Measurements from ENCODE around the gene GRID1.
"Not testable (repeated sequence)": the region's sequence is repeated elsewhere in the genome, so short reads cannot be mapped to it uniquely, and the experiment has no call there.

Gene GRID1

DNA sequence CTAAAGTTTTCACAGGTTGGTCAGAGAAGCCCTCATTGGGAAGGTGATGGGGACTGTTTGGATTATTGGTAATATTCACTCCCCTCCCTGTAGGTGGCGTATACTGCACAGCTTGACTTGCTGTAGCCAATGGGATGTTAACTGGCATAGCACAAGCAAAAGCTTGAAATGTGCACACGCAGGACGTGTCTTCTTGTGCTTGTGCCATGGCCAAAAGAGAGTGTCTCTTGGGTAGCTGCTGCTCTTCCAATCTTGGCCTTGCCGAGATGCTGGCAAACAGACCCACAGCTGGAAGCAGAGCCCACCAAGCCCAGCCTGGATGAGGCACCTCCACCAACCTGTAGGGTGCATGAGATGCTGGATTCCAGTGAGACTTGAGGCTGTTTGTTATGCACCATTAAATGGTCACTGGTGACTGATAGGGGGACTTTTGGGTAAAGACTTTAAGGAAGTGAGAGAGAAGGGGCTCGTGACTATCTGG, 266.0 kb downstream of the GRID1 start:
- in situ Hi-C loops (cut with HindIII; ENCODE audit: low pct_unique_long_range_greater_than_20kb, low sequenced_read_pairs): no loop called here
- peak; percentile 44 to 61 for DNase-seq (ENCODE audit: low read depth in 1 of 2, low spot score in 1 of 2)
- no peak for TF ChIP-seq JUND (IDR thresholded peaks at IDR 0.05; ENCODE audit: low read depth)

DNA sequence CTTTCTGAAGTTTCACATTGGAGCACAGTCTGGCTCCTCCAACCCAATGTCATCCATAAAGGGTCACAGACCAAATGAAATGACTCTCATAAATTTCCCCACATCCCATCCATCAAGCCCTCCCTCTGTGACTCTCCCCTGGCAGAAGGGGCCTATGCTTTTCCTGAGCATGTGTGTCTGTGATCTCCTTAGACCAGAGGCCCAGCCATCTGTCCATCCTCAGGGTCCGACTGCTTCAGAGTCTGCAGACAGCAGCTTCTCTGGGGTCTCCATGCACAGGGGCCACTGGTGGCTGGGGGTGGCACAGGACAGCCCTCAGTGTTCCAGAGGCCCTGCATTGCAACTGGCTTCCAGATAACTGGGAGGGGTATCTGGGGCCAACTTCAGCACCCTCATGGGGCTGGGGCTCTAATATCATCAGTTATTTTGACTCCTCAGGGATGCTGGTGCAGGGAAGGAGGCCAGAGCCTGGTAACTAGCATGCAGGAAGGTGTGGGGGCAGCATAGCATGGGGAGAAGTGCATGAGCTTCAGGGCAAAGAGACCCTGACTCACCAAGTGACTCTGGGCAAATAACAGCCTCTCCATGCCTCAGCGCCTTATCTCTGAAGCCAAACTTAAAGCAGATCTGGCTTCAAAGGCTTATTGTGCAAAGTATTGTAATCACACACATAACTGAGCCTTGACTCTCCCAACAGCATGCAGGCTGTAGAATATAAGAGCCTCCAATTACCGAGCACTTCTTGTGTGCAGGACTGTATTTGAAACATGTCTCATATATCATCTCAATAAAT, 266.9 kb downstream of the GRID1 start:
- in situ Hi-C loops (cut with HindIII; ENCODE audit: low pct_unique_long_range_greater_than_20kb, low sequenced_read_pairs): no loop called here
- no peak for DNase-seq (ENCODE audit: low read depth in 1 of 2, low spot score in 1 of 2)
- TF ChIP-seq JUND (IDR thresholded peaks at IDR 0.05; ENCODE audit: low read depth): no peak

DNA sequence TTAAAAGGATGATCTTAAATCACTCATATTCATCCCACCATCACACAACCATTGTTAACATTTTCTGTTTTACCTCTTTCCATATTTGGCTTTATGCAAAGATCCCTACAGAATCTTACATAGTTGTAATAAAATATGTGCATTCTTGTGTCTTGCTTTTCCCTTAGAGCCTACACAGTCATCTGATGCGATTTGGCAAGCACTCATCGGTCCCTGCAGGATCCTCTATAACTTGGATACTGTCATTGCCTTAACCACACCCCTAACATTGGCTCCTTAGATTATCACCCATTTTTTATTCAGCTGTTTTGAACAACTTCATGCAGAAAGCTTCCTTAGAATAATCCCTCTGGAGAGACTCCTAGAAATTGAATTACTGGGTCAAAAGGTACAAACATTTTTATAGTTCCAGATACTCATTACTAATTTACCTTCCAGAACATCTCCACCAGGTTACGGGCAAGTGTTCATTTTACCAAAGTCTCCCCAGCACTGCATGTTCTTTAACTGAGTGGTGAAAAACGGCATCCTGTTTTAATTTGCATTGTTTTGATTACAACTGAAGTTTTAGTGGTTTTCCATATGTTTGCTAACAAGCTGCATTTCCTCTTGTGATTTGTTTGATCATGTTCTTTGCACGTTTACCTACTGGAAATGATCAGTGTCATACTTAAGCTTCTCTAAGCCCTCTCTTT, 268.3 kb downstream of the GRID1 start:
- no peak for DNase-seq (ENCODE audit: low read depth in 1 of 2, low spot score in 1 of 2)
- in situ Hi-C loops (cut with HindIII; ENCODE audit: low pct_unique_long_range_greater_than_20kb, low sequenced_read_pairs): no loop called here
- TF ChIP-seq JUND (IDR thresholded peaks at IDR 0.05; ENCODE audit: low read depth): no peak

DNA sequence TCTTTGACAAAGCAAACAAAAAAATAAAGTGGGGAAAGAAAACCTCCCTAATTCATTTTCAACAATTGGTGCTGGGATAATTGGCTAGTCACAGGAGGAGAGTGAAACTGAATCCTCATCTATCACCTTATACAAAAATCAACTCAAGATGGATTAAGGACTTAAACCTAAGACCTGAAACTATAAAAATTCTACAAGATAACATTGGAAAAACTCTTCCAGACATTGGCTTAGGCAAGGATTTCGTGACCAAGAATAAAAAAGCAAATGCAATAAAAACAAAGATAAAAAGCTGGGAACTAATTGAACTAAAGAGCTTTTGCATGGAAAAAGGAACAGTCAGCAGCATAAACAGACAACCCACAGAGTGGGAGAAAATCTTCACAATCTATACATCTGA, 271.5 kb downstream of the GRID1 start:
- in situ Hi-C loops (cut with HindIII; ENCODE audit: low pct_unique_long_range_greater_than_20kb, low sequenced_read_pairs); DNase-seq (ENCODE audit: low read depth in 1 of 2, low spot score in 1 of 2): not testable (repeated sequence)

DNA sequence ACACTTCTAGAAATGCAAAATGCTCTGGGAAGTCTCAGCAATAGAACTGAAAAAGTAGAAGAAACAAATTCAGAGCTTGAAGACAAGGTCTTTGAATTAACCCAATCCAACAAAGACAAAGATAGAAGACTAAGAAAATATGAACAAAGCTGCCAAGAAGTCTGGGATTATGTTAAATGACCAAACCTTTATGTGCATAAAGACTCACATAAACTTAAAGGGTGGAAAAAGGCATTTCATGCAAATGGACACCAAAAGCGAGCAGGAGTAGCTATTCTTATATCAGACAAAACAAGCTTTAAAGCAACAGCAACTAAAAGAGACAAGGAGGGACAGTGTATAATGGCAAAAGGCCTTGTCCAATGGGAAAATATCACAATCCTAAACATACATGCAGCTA, 274.3 kb downstream of the GRID1 start:
- in situ Hi-C loops (cut with HindIII; ENCODE audit: low pct_unique_long_range_greater_than_20kb, low sequenced_read_pairs); DNase-seq (ENCODE audit: low read depth in 1 of 2, low spot score in 1 of 2): not testable (repeated sequence)

DNA sequence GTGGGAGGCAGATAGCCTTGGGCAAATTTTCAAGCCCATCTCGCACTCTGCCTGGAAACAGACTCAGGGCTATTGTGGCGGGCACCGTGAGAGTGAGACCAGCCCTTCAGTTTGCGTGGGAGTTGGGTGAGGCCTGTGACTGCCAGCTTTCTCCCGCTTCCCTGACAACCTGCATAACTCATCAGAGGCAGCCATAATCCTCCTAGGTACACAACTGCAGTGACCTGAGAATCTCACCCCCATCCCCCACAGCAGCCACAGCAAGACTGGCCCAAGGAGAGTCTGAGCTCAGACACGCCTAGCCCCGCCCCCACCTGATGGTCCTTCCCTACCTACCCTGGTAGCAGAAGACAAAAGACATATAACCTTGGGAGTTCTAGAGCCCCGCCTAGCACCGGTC, 275.4 kb downstream of the GRID1 start:
- no peak for DNase-seq (ENCODE audit: low read depth in 1 of 2, low spot score in 1 of 2)
- in situ Hi-C loops (cut with HindIII; ENCODE audit: low pct_unique_long_range_greater_than_20kb, low sequenced_read_pairs): no loop called here
- no peak for TF ChIP-seq JUND (IDR thresholded peaks at IDR 0.05; ENCODE audit: low read depth)

DNA sequence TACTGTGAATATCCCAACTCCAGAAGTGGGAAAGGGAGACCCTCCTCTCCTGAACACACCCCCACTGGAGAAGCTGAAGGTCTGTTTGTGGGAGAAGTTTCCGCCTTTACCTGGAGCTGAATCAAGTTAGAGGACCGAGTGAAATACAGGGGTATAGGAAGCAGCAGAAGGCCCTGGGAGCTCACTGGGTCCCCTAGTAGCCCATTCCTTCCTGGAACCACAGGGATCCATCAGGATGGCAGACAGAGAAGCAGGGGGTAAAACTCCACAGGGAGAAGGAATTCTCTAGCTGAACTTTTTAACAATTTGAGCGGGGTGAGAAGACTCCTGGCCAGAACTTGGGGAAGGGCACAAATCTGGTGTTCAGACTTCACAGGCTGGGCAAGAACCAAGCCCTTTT, 275.8 kb downstream of the GRID1 start:
- no peak for DNase-seq (ENCODE audit: low read depth in 1 of 2, low spot score in 1 of 2)
- TF ChIP-seq JUND (IDR thresholded peaks at IDR 0.05; ENCODE audit: low read depth): no peak
- in situ Hi-C loops (cut with HindIII; ENCODE audit: low pct_unique_long_range_greater_than_20kb, low sequenced_read_pairs): no loop called here

DNA sequence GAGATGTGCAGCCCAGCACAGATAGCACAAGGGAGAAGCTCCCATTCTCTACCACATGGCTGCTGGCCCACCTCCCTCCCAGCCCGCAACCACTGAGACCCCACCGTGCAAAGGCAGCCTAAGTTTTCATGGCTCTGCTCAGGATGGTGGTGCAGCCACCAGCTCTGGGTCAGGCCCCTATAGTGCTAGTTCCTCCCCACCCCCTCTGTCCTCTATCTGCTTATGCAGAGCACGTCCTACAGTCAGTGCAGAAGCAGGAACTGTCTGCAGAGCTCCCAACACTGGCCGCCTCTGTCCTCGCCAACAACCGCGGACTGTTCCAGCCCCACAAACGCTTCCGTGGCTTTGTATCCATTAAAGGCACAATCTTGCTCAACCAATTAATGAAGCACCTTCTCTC, 278.9 kb downstream of the GRID1 start:
- TF ChIP-seq JUND (IDR thresholded peaks at IDR 0.05; ENCODE audit: low read depth): no peak
- in situ Hi-C loops (cut with HindIII; ENCODE audit: low pct_unique_long_range_greater_than_20kb, low sequenced_read_pairs): no loop called here
- no peak for DNase-seq (ENCODE audit: low read depth in 1 of 2, low spot score in 1 of 2)

DNA sequence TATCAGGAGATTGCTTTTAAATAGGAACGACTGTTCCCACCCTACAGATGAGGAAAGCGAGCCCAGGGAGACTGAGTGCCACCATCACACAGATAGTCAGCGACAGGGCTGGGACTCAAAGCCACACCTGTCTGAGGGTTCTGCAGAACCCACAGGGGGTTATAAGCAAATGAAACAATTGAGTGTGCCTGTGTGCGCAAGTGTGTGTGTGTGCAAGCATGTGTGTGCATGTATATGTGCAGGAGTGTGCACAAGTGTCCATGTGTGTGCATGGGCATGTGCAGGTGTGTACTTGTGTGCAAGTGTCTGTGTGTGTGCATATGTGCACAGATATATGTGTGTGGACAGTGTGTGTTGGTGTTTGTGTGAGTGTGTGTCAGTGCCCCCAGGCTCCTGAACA, 280.2 kb downstream of the GRID1 start:
- in situ Hi-C loops (cut with HindIII; ENCODE audit: low pct_unique_long_range_greater_than_20kb, low sequenced_read_pairs): no loop called here
- TF ChIP-seq JUND (IDR thresholded peaks at IDR 0.05; ENCODE audit: low read depth): no peak
- no peak for DNase-seq (ENCODE audit: low read depth in 1 of 2, low spot score in 1 of 2)

DNA sequence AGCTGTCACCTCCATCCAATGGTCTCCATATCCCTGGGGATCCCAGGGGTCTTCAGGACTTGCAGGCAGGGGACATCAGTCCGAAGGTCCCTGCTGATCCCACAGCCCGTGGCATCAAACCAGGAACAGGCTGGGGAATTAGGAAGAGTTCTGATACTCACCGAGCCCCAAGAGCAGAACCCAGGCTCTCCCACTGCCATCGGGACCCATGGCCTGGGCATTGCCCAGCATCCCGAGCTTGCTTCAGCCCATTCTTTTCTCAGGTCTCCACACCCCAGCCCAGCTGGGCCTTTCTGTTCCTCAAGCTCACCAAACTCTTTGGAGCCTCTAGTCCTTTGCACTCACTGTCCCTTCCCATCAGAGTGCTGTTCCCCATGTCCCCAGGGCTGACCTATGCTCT, 280.9 kb downstream of the GRID1 start:
- DNase-seq (ENCODE audit: low read depth in 1 of 2, low spot score in 1 of 2): no peak
- in situ Hi-C loops (cut with HindIII; ENCODE audit: low pct_unique_long_range_greater_than_20kb, low sequenced_read_pairs): no loop called here
- TF ChIP-seq JUND (IDR thresholded peaks at IDR 0.05; ENCODE audit: low read depth): no peak

DNA sequence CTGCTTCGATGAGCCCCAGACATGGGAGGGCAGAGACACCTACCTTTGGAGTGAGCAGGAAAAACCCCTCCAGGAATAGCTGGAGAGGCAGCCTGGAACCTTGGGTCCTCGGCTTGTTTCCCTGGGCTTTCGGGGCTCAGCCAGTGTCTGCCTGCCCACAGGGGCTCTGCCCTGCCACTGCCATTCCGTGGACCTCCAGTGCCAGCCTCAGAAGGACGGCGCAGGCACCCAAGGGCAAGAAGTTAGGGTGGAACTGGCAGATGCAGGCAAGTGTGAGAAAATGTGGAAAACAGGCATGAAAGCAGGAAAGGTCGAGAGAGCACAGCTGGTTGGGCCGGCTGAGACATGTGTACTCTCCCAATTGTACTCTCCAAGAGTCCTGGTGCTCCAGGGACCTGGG, 281.5 kb downstream of the GRID1 start:
- DNase-seq (ENCODE audit: low read depth in 1 of 2, low spot score in 1 of 2): no peak
- in situ Hi-C loops (cut with HindIII; ENCODE audit: low pct_unique_long_range_greater_than_20kb, low sequenced_read_pairs): no loop called here
- no peak for TF ChIP-seq JUND (IDR thresholded peaks at IDR 0.05; ENCODE audit: low read depth)

DNA sequence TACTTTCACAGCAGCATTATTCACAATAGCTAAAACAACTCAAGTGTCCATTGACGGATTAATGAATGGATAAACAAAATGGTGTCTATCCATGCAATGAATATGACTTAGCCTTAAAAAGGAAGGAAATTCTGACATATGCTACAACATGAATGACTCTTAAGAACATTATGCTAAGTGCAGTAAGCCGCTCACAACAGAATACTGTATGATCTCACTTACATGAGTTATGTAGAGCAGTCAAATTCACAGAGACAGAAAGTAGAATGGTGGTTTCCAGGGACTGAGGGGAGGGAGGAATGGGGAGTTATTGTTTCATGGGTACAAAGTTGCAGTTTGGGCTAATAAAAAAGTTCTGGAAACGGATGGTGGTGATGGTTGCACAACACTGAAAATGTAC, 282.0 kb downstream of the GRID1 start:
- TF ChIP-seq JUND (IDR thresholded peaks at IDR 0.05; ENCODE audit: low read depth): no peak
- DNase-seq (ENCODE audit: low read depth in 1 of 2, low spot score in 1 of 2): no peak
- in situ Hi-C loops (cut with HindIII; ENCODE audit: low pct_unique_long_range_greater_than_20kb, low sequenced_read_pairs): no loop called here

DNA sequence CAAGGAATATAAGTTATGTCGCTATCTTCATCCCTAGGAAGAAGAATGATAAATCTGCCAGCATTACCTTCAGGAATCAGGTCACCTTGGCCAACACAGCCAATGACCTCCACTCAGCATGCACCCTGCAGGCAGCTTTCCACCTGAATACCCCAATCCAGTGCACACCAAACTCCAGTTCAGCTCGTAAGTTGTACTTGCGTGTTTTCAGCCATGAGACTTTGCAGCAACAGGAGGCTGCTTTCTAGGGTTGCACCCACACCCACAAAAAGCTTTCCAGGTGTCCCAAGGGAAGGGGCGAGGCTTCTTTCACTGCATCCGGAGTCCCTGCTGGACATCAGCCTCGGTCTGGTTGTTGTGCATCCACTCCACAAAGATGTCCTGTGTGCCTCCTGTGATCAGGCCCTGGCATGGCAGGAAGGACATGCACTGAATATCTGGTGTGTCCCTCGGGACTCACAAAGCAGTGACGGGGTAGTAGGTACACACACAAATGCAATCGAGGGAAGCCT, 282.9 kb downstream of the GRID1 start:
- in situ Hi-C loops (cut with HindIII; ENCODE audit: low pct_unique_long_range_greater_than_20kb, low sequenced_read_pairs): no loop called here
- DNase-seq (ENCODE audit: low read depth in 1 of 2, low spot score in 1 of 2): no peak
- no peak for TF ChIP-seq JUND (IDR thresholded peaks at IDR 0.05; ENCODE audit: low read depth)
